ENCODE results near the gene DEFB113. TPM values are rescaled to one million over a fixed set of nuclear protein-coding genes. Genes with fewer than 3 reads are reported as not detected.

DEFB113 gene
- total RNA-seq, 1 experiment from 2014 or later: not detected

DNA sequence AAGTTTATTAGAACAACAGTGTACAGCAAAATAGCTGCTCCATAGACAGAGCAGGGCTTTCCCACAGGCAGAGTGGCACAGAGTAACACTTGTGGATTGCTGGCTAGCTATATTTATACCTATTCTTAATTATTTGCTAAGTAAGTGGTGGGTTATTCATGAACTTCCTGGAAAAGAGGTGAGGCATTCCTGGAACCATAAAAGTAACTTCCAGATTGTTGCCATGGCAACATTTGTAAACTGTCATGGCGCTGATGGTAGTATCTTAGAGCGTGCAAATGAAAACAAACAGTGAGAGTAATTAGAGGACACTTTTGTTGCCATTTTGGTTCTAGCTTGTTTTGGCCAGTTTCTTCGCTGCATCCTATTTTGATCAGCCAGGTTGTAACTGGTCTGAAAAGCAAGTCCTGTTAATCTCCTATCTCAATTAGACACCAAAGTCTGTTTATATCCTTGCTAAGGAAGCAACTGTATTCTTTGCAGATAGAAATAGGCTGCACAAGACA is 29.4 kb downstream of the DEFB113 start:
- no peak for DNase-seq
- Histone ChIP-seq H4K8ac (replicated peaks; ENCODE audit: insufficient read length, low read depth, low read length) (no peak overlapping the region), H2BK20ac (ENCODE audit: low read depth, low read length, poor library complexity, severe bottlenecking) (no peak overlapping the region), H2AFZ (ENCODE audit: low read length) (no peak overlapping the region), H3K79me1 (ENCODE audit: insufficient read depth, low read depth, low read length, poor library complexity, severe bottlenecking) (no peaks in the 10 kb centered on the region), H2BK120ac (ENCODE audit: low read depth, low read length, poor library complexity, severe bottlenecking) (no peak overlapping the region), H2BK5ac (ENCODE audit: insufficient read length, low read length) (no peak overlapping the region), H4K91ac (ENCODE audit: insufficient read length, low read depth, low read length) (no peak overlapping the region), H4K20me1 (ENCODE audit: control insufficient read depth, insufficient read depth, insufficient read length) (no peaks in the 10 kb centered on the region), H3K23ac (ENCODE audit: insufficient read length, low read depth, low read length) (no peak overlapping the region), H3K27me3 (ENCODE audit: insufficient read depth, low read length) (no peaks in the 10 kb centered on the region), H3K79me2 (ENCODE audit: insufficient read depth, low read length) (no peaks in the 10 kb centered on the region), H3K4ac (ENCODE audit: low read depth, low read length) (no peak overlapping the region), H2BK15ac (ENCODE audit: low read depth, low read length) (no peak overlapping the region), H3K14ac (ENCODE audit: insufficient read depth, low read length) (no peak overlapping the region), H3K18ac (ENCODE audit: insufficient read length, low read depth, low read length) (no peak overlapping the region), H3K9me3 (ENCODE audit: control insufficient read depth, low read depth, low read length) (no peaks in the 10 kb centered on the region), H2BK12ac (ENCODE audit: insufficient read length, low read depth, low read length) (no peak overlapping the region), H3K4me1 (ENCODE audit: insufficient read depth, low read length) (no peaks in the 10 kb centered on the region), H4K5ac (ENCODE audit: insufficient read length, low read depth, low read length) (no peak overlapping the region), H2AK5ac (ENCODE audit: insufficient read length, low read length) (no peak overlapping the region), H3K4me2 (ENCODE audit: insufficient read depth, insufficient read length, low read length) (no peak overlapping the region), H3T11ph (ENCODE audit: low read length) (no peak overlapping the region), H3K9ac (ENCODE audit: extremely low read depth, insufficient read length, low read length) (no peak overlapping the region), H3K27ac (ENCODE audit: insufficient read length, low read depth, low read length) (no peak overlapping the region), H3K56ac (ENCODE audit: insufficient read length, low read depth, low read length) (no peak overlapping the region), H3K23me2 (ENCODE audit: insufficient read length, low read depth, low read length, poor library complexity, severe bottlenecking) (no peaks in the 10 kb centered on the region)
- TF ChIP-seq, protein P1, sequence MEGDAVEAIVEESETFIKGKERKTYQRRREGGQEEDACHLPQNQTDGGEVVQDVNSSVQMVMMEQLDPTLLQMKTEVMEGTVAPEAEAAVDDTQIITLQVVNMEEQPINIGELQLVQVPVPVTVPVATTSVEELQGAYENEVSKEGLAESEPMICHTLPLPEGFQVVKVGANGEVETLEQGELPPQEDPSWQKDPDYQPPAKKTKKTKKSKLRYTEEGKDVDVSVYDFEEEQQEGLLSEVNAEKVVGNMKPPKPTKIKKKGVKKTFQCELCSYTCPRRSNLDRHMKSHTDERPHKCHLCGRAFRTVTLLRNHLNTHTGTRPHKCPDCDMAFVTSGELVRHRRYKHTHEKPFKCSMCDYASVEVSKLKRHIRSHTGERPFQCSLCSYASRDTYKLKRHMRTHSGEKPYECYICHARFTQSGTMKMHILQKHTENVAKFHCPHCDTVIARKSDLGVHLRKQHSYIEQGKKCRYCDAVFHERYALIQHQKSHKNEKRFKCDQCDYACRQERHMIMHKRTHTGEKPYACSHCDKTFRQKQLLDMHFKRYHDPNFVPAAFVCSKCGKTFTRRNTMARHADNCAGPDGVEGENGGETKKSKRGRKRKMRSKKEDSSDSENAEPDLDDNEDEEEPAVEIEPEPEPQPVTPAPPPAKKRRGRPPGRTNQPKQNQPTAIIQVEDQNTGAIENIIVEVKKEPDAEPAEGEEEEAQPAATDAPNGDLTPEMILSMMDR (conservative IDR thresholded peaks at IDR 0.05): no peak
- no CpG with 5 or more reads among the region's 3 CpGs for WGBS (ENCODE audit: extremely low coverage, insufficient read length, low lambda C conversion rate)
- no peak overlapping the region for H3K27ac Mint-ChIP-seq
- H3K4me1 Mint-ChIP-seq: no peaks in the 10 kb centered on the region
- peaks cover 3 to 5% of the 10 kb centered on the region in 2 experiments; a peak in 3 of 5 replicates for H3K9me3 Mint-ChIP-seq
- no peak overlapping the region for H3K4me3 Mint-ChIP-seq
- peaks cover 0 to 5% (median 0%) of the 10 kb centered on the region in 3 experiments; a peak in 3 of 7 replicates for H3K36me3 Mint-ChIP-seq (ENCODE audit: insufficient read depth in 1 of 3, low read depth in 3 of 3)
- no peaks in the 10 kb centered on the region for H3K27me3 Mint-ChIP-seq (ENCODE audit: low read depth)
